Lower lobe of right lung (tissue), 2 donors: Measurements from ENCODE around the gene STAT4. TPM values are rescaled to one million over a fixed set of nuclear protein-coding genes. Genes with fewer than 3 reads are reported as not detected.
A peak's percentile ranks its signal among the peaks of the same experiment; 100 is the strongest.

Source experiments
- ATAC-seq, 2 donors: fragments of 200-7000 bp; cut with Tn5 transposase; one replicate each; pipeline ENCODE4 v1.9.1; 2020 to 2022; ENCODE audit warnings: mild to moderate bottlenecking in 2 of 2, moderate library complexity in 2 of 2
- DNase-seq: peaks from one replicate; pipeline ENCODE4 v3.0.0-alpha.2; 2020
- H3K27ac ChIP-seq: fragments of 200-600 bp; one replicate; pipeline ENCODE4 v1.8.0; 2022
- H3K27me3 ChIP-seq: fragments of 200-600 bp; one replicate; pipeline ENCODE4 v1.8.0; 2022; ENCODE audit warnings: low read depth
- H3K36me3 ChIP-seq: fragments of 200-600 bp; one replicate; pipeline ENCODE4 v1.8.0; 2022; ENCODE audit warnings: mild to moderate bottlenecking
- H3K4me1 ChIP-seq: fragments of 200-600 bp; one replicate; pipeline ENCODE4 v1.8.0; 2022
- H3K4me3 ChIP-seq: fragments of 200-600 bp; one replicate; pipeline ENCODE4 v1.8.0; 2022; ENCODE audit warnings: mild to moderate bottlenecking
- H3K9me3 ChIP-seq: fragments of 200-600 bp; one replicate; pipeline ENCODE4 v1.8.0; 2022
- CTCF ChIP-seq: fragments of 200-600 bp; IDR thresholded peaks from one replicate; pipeline ENCODE4 v1.8.0; 2022; ENCODE audit warnings: antibody characterized with exemption, mild to moderate bottlenecking
- intact Hi-C: fragments of 100-400 bp; cut with DNase I; formaldehyde crosslinking; loops from one replicate; pipeline ENCODE4 v1.11.0; 2022
- total RNA-seq: library from RNA; stranded (reverse); fragmentation: NEBNext Ultra II Directional; extraction: Animal tissue kit (Norgen Biotek cat#: 25700); gene quantifications from one replicate; pipeline ENCODE4 v1.2.1, GENCODE V29; 2021
- donor health status: DM: no; HTN: yes; CAD: no; lungs with severe emphysema.

The STAT4 gene
- total RNA-seq, 1 donor from 2014 or later, result 5.8 TPM

GRCh38 chr2:191169456-191170300 is 18.9 kb upstream of the STAT4 start:
- no peak for ATAC-seq
- no peaks in the 10 kb centered on the region for H3K27me3 ChIP-seq
- DNase-seq, result no peak
- peak overlapping the region; percentile 3 for H3K27ac ChIP-seq
- H3K4me1 ChIP-seq, result peaks cover 50% of the 10 kb centered on the region
- intact Hi-C loops, result no loop called here
- TF ChIP-seq CTCF, result no peak
- H3K4me3 ChIP-seq, result no peak overlapping the region
- no peaks in the 10 kb centered on the region for H3K36me3 ChIP-seq
- H3K9me3 ChIP-seq, result no peaks in the 10 kb centered on the region

- peak; percentile 25 to 54 for ATAC-seq
- H3K4me1 ChIP-seq, result peaks cover 50% of the 10 kb centered on the region
- no peaks in the 10 kb centered on the region for H3K9me3 ChIP-seq
- DNase-seq, result no peak
- no peak for TF ChIP-seq CTCF
- H3K36me3 ChIP-seq, result no peaks in the 10 kb centered on the region
- H3K4me3 ChIP-seq, result no peak overlapping the region
- H3K27ac ChIP-seq, result no peak overlapping the region
- intact Hi-C loops, result no loop called here
- no peaks in the 10 kb centered on the region for H3K27me3 ChIP-seq
Measured at GRCh38 chr2:191167766-191168165, 17.0 kb upstream of the STAT4 start.

- H3K9me3 ChIP-seq, result no peaks in the 10 kb centered on the region
- H3K4me3 ChIP-seq, result no peak overlapping the region
- intact Hi-C loops, result no loop called here
- ATAC-seq (no peak), DNase-seq (no peak)
- H3K4me1 ChIP-seq, result peaks cover 44% of the 10 kb centered on the region
- H3K27ac ChIP-seq, result no peak overlapping the region
- no peaks in the 10 kb centered on the region for H3K27me3 ChIP-seq
- no peaks in the 10 kb centered on the region for H3K36me3 ChIP-seq
- TF ChIP-seq CTCF, result no peak
Measured at GRCh38 chr2:191166756-191167445, 16.1 kb upstream of the STAT4 start.

GRCh38 chr2:191166111-191166755 is 15.4 kb upstream of the STAT4 start:
- H3K4me3 ChIP-seq, result no peak overlapping the region
- H3K36me3 ChIP-seq, result no peaks in the 10 kb centered on the region
- H3K27ac ChIP-seq, result no peak overlapping the region
- no peaks in the 10 kb centered on the region for H3K27me3 ChIP-seq
- ATAC-seq, result peak; percentile 68 to 75
- peaks cover 38% of the 10 kb centered on the region for H3K4me1 ChIP-seq
- no peak for DNase-seq
- intact Hi-C loops, result no loop called here
- TF ChIP-seq CTCF, result no peak
- no peaks in the 10 kb centered on the region for H3K9me3 ChIP-seq

- DNase-seq (no peak), ATAC-seq (peak; percentile 85 to 92)
- Histone ChIP-seq H3K9me3 (no peaks in the 10 kb centered on the region), H3K4me1 (peaks cover 38% of the 10 kb centered on the region), H3K27me3 (no peaks in the 10 kb centered on the region), H3K4me3 (no peak overlapping the region), H3K36me3 (no peaks in the 10 kb centered on the region), H3K27ac (no peak overlapping the region)
- intact Hi-C loops, result no loop called here
- peak; percentile 70 for TF ChIP-seq CTCF
Measured at GRCh38 chr2:191165176-191165643, 14.4 kb upstream of the STAT4 start.
